ENCODE measurements around the gene ZC3H7A. TPM values are rescaled to one million over a fixed set of nuclear protein-coding genes. Genes with fewer than 3 reads are reported as not detected.
A peak's percentile ranks its signal among the peaks of the same experiment; 100 is the strongest.

ZC3H7A gene
- total and polyA plus RNA-seq, 2 of the 13 experiments (the other 11 are each of a cell fraction or from before 2014, with no cell fraction given): 29.2 to 36.8 TPM

DNA sequence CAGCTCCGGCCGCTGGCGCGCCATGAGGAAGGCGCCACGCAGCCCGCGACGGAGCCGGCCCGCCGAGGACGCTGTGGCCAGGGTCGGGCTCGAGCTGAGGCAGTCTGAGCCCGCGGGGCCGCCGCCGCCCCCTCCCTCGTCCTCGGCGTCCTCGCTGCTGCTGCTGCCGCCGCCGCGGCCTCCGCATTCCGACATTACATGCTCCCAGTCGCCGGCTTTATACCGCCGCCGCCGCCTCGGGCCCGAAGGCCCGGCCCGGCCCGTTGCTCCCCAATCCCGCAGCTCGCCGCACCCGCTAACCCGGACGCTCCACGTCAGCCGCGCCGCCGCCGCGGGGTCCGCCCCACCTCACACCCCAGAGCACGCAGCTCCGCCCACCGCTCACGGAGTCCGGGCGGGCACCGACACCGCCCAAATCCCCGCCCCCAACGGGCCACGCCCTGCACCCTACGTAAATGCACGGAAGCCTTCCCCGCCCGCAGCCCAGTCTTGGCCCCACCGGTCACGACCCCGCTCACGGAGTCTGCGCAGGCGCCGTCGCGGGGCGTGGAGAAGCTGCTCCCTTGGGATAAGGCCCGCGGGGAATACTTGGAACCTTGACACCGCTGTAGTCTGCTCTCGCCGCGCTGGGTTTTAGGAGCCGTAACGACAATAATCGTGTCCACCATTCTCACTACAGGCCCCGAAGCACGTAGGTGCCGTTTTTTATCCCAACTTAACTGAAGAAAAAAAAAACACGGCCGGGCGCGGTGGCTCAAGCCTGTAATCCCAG lies 54.3 kb downstream of the ZC3H7A start, which contains the start of gene TXNDC11 (continued):
- TF ChIP-seq, protein P1, sequence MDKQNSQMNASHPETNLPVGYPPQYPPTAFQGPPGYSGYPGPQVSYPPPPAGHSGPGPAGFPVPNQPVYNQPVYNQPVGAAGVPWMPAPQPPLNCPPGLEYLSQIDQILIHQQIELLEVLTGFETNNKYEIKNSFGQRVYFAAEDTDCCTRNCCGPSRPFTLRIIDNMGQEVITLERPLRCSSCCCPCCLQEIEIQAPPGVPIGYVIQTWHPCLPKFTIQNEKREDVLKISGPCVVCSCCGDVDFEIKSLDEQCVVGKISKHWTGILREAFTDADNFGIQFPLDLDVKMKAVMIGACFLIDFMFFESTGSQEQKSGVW (CRISPR knock-in tag; IDR thresholded peaks at IDR 0.05; ENCODE audit: borderline replicate concordance): peak; percentile 40; the same call in 1 of the 2 replicates
- TF ChIP-seq MAF1 (CRISPR knock-in tag; IDR thresholded peaks at IDR 0.05; ENCODE audit: borderline replicate concordance): peak; percentile 81; the same call in 1 of the 2 replicates
- 0 out of 2 replicates have a peak, but pooled peaks have one; percentile 57 for TF ChIP-seq KDM5A (IDR thresholded peaks at IDR 0.05; ENCODE audit: borderline replicate concordance, low read length)
- no peak; the same call in none of the 2 replicates for TF ChIP-seq SNAPC2 (CRISPR knock-in tag; IDR thresholded peaks at IDR 0.05)
- 0 out of 2 replicates have a peak, but pooled peaks have one; percentile 30 for TF ChIP-seq ZNF83 (CRISPR knock-in tag; IDR thresholded peaks at IDR 0.05; ENCODE audit: borderline replicate concordance)
- TF ChIP-seq ZNF101 (CRISPR knock-in tag; IDR thresholded peaks at IDR 0.05; ENCODE audit: borderline replicate concordance, low read depth): peak; percentile 73; the same call in 1 of the 2 replicates
- peak; percentile 97 for TF ChIP-seq RARA (CRISPR knock-in tag; IDR thresholded peaks at IDR 0.05)
- no peak for TF ChIP-seq NFIC (IDR thresholded peaks at IDR 0.05; ENCODE audit: low read length)
- TF ChIP-seq, protein P2, sequence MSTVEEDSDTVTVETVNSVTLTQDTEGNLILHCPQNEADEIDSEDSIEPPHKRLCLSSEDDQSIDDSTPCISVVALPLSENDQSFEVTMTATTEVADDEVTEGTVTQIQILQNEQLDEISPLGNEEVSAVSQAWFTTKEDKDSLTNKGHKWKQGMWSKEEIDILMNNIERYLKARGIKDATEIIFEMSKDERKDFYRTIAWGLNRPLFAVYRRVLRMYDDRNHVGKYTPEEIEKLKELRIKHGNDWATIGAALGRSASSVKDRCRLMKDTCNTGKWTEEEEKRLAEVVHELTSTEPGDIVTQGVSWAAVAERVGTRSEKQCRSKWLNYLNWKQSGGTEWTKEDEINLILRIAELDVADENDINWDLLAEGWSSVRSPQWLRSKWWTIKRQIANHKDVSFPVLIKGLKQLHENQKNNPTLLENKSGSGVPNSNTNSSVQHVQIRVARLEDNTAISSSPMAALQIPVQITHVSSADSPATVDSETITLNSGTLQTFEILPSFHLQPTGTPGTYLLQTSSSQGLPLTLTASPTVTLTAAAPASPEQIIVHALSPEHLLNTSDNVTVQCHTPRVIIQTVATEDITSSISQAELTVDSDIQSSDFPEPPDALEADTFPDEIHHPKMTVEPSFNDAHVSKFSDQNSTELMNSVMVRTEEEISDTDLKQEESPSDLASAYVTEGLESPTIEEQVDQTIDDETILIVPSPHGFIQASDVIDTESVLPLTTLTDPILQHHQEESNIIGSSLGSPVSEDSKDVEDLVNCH (CRISPR knock-in tag; IDR thresholded peaks at IDR 0.05): no peak
- TF ChIP-seq, protein P3, sequence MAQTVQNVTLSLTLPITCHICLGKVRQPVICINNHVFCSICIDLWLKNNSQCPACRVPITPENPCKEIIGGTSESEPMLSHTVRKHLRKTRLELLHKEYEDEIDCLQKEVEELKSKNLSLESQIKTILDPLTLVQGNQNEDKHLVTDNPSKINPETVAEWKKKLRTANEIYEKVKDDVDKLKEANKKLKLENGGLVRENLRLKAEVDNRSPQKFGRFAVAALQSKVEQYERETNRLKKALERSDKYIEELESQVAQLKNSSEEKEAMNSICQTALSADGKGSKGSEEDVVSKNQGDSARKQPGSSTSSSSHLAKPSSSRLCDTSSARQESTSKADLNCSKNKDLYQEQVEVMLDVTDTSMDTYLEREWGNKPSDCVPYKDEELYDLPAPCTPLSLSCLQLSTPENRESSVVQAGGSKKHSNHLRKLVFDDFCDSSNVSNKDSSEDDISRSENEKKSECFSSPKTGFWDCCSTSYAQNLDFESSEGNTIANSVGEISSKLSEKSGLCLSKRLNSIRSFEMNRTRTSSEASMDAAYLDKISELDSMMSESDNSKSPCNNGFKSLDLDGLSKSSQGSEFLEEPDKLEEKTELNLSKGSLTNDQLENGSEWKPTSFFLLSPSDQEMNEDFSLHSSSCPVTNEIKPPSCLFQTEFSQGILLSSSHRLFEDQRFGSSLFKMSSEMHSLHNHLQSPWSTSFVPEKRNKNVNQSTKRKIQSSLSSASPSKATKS (CRISPR knock-in tag; IDR thresholded peaks at IDR 0.05): no peak; the same call in 1 of the 2 replicates
- TF ChIP-seq, protein P4, sequence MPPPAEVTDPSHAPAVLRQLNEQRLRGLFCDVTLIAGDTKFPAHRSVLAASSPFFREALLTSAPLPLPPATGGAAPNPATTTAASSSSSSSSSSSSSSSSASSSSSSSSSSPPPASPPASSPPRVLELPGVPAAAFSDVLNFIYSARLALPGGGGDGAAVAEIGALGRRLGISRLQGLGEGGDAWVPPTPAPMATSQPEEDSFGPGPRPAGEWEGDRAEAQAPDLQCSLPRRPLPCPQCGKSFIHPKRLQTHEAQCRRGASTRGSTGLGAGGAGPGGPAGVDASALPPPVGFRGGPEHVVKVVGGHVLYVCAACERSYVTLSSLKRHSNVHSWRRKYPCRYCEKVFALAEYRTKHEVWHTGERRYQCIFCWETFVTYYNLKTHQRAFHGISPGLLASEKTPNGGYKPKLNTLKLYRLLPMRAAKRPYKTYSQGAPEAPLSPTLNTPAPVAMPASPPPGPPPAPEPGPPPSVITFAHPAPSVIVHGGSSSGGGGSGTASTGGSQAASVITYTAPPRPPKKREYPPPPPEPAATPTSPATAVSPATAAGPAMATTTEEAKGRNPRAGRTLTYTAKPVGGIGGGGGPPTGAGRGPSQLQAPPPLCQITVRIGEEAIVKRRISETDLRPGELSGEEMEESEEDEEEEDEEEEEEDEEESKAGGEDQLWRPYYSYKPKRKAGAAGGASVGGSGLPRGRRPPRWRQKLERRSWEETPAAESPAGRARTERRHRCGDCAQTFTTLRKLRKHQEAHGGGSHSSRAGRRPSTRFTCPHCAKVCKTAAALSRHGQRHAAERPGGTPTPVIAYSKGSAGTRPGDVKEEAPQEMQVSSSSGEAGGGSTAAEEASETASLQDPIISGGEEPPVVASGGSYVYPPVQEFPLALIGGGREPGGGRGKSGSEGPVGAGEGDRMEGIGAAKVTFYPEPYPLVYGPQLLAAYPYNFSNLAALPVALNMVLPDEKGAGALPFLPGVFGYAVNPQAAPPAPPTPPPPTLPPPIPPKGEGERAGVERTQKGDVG (CRISPR knock-in tag; IDR thresholded peaks at IDR 0.05; ENCODE audit: borderline replicate concordance): peak; percentile 87; the same call in 1 of the 2 replicates
- peak; percentile 70; the same call in 1 of the 2 replicates for TF ChIP-seq SMAD9 (CRISPR knock-in tag; IDR thresholded peaks at IDR 0.05)
- peak; percentile 83 for TF ChIP-seq ZNF274 (CRISPR knock-in tag; IDR thresholded peaks at IDR 0.05)
- TF ChIP-seq, protein P5, sequence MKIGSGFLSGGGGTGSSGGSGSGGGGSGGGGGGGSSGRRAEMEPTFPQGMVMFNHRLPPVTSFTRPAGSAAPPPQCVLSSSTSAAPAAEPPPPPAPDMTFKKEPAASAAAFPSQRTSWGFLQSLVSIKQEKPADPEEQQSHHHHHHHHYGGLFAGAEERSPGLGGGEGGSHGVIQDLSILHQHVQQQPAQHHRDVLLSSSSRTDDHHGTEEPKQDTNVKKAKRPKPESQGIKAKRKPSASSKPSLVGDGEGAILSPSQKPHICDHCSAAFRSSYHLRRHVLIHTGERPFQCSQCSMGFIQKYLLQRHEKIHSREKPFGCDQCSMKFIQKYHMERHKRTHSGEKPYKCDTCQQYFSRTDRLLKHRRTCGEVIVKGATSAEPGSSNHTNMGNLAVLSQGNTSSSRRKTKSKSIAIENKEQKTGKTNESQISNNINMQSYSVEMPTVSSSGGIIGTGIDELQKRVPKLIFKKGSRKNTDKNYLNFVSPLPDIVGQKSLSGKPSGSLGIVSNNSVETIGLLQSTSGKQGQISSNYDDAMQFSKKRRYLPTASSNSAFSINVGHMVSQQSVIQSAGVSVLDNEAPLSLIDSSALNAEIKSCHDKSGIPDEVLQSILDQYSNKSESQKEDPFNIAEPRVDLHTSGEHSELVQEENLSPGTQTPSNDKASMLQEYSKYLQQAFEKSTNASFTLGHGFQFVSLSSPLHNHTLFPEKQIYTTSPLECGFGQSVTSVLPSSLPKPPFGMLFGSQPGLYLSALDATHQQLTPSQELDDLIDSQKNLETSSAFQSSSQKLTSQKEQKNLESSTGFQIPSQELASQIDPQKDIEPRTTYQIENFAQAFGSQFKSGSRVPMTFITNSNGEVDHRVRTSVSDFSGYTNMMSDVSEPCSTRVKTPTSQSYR (CRISPR knock-in tag; IDR thresholded peaks at IDR 0.05; ENCODE audit: borderline replicate concordance): peak; percentile 91
- peak; percentile 85; the same call in 1 of the 2 replicates for TF ChIP-seq ZNF350 (CRISPR knock-in tag; IDR thresholded peaks at IDR 0.05; ENCODE audit: borderline replicate concordance, low read depth)

Data from HepG2 (cell line).